GM10266 (cell line): ENCODE data around the gene BBS7.

Experiments
- DNase-seq: peaks from one replicate; pipeline ENCODE4 v3.0.0; 2012; ENCODE audit errors: extremely low spot score
- CTCF ChIP-seq: IDR thresholded peaks from 2 replicates; pipeline ENCODE4 v1.5.1; 2012; ENCODE audit warnings: mild to moderate bottlenecking, low read depth; ENCODE audit not compliant: control insufficient read depth, insufficient read depth; ENCODE audit errors: missing control alignments

Gene BBS7

GRCh38 chr4:121777625-121778024, 92.6 kb downstream of the BBS7 start:
- DNase-seq, result no peak
- TF ChIP-seq CTCF, result no peak

- DNase-seq, result no peak
- TF ChIP-seq CTCF, result no peak
Observed at GRCh38 chr4:121776610-121777401, 93.5 kb downstream of the BBS7 start.
